Stimulated activated CD4-positive, alpha-beta T cell treated with anti-CD3 and anti-CD28 coated beads, Interleukin-15, amount 100 ng/mL, for 1 hour (primary cell): ENCODE data around the gene SLC16A13.

ENCODE experiments used
- DNase-seq, 2 donors: peaks; one replicate each; pipeline ENCODE4 v3.0.0-alpha.2; 2020; ENCODE audit warnings: low read depth in 1 of 2, low spot score in 1 of 2

Gene SLC16A13

DNA sequence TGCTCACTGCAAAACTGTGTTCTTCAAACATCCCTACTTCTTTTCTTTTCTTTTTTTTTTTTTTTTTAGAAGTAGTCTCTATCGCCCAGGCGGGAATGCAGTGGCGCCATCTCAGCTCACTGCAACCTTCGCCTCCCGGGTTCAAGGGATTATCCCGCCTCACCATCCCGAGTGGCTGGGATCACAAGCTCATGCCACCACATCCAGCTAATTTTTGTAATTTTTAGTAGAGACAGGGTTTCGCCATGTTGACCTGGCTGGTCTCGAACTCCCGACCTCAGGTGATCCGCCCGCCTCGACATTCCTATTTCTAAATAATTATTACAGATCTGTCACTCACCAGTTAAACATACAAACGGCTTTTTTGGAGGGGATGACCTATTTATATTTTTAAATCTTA lies 24.4 kb upstream of the SLC16A13 start:
- no peak for DNase-seq

DNA sequence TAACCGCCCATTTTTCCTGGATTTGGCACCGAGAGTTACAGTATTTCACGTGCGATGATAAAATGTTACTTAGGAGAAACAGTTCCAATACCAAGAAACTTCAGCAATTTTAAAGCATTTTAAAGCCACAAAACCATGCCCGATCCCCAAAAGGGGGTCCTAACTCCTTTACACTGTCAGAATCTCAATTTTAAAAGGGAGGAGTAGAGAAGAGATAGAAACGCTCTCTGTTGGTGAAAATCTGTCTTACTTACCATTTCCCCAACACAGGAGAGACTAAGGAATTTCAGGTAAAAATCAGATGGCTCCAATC lies 23.9 kb upstream of the SLC16A13 start:
- no peak for DNase-seq

DNA sequence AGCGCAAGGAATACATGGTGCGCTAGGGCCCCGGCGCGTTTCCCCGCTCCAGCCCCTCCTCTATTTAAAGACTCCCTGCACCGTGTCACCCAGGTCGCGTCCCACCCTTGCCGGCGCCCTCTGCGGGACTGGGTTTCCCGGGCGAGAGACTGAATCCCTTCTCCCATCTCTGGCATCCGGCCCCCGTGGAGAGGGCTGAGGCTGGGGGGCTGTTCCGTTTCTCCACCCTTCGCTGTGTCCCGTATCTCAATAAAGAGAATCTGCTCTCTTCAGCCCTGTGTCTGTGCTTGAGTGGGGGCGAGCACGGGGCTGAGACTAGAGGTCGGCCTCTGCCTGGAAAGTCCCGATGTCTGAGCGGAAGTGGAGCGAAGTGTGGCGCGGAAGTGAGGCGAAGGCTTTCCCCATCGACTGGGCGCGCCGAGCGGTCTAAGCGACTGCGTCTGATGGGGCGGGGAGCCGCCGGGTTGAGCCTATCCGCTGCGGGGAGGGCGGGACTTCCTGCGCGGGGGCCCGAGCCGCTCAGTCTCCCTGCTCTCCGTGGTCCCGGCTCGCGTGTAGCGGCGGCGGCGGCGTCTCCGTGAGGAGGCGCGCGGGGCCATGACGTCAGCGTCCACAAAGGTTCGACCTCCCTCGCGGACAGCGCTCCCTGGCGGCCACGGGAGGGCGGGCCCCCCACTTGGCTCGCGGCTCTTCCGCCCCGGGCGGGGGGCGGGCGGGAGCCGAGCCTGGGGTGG lies 21.4 kb upstream of the SLC16A13 start:
- peak; percentile 93 to 95 for DNase-seq

DNA sequence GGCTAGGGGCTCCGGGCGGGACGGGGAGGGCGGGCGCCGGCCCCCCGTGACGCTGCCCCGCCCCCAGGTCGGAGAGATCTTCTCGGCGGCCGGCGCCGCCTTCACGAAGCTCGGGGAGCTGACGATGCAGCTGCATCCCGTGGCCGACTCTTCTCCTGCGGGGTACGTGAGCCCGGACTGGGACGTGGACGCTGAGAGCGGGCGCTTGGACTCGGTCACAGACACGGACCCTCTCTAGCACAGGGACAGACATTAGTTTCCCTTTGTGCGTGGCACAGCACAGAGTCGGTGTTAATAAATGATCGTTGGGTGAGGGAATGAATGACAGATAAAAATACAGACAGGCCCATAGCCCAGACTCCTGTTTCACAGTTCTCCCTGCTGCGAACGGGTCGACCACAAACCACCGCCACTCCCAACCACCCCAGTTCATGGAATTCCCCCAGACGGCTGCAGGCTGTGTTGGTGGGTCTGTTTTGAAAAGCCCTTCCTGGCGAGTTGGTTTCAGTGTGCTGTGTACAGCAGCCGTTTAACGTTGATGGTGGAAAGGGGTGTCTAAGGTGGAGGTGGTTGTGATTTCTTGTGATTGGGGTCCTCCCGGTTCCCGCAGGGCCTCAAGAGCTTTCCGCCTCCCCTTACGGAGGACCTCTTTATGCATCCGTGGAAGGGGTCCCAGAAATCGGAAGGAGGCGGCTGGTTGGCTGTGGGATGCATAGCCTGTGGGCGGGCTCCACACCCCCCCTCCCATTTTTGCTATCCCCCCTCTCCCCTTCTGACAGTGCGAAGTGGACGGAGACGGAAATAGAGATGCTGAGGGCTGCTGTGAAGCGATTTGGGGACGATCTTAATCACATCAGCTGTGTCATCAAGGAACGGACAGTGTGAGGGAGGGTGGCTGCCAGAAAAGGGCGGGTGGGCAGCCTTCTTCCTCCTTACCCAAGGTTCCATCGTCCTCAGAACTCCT lies 20.5 kb upstream of the SLC16A13 start:
- DNase-seq: peak; percentile 56 to 67

DNA sequence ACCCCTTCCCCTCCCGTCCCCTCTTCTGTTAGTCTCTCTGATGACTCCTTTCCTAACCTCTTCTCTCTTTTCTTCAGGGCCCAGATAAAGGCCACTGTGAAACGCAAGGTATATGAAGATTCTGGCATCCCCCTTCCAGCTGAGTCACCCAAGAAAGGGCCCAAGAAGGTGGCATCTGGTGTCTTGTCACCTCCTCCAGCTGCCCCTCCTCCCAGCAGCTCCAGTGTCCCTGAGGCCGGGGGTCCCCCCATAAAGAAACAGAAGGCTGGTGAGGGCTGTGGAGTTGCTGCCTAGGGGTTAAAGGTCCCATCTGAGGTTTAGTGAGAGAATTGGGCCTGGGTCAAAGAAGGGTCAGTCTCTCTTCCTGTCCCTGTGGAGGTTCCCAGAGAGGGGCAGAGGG lies 19.4 kb upstream of the SLC16A13 start:
- no peak for DNase-seq

DNA sequence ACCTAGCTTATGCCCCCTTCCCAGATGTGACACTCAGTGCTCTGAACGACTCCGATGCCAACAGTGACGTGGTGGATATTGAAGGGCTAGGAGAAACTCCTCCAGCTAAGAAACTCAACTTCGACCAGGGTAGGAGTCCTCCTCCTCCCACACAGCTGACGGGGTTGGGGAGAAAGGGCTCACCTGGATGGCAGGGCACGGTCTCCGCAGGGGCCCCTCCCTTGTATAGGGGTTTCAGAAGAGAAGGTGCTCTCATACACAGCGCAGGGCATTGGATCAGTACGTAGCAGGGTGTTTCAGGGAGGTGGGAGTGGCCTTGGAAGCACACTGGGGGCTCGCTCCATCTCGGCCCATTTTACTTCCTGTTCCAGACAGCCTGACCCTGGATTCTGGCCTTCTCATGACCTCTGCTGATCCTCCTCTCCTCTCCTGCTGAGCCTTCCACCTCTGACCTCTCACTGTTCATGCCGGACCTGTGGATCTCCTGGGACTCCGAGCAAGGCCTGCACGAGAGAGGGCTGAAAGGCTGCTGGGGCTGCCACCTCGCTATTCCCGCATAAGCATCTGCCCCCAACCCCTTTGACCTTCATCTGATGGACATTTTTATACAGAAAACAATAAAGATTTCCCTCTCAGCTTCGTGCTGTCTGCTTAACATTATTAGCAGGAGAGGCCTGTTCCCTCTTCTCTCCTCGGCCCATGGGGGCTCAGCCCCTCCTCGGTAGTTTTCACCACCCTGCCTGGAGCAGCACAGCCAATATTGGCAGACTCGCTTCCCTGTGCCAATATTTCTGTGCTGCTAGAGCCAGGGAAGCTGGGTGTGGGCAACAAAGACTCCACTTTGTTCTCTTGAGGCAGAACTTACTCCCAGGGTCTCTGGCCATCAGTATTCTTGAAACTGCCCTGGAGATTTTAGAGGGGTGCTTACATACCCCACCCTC lies 18.7 kb upstream of the SLC16A13 start:
- no peak for DNase-seq

DNA sequence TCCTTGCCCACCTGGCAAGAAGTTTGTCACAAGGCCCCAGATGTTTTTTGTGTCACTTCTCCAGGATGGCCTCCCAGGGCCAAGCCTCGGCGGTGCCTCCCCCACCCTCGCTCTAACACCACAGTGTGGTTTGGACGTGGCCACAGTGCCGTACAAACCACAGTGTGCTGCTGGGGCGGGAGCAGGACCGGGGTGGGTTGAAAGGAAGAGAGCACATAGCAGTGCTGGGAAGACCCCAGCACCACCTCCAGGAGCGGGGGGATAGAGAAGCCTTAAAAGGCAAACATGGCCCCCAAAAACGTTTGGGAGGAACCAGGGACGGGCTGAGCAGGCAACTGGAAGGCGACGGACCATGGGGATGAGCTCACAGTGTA lies 18.0 kb upstream of the SLC16A13 start:
- no peak for DNase-seq

DNA sequence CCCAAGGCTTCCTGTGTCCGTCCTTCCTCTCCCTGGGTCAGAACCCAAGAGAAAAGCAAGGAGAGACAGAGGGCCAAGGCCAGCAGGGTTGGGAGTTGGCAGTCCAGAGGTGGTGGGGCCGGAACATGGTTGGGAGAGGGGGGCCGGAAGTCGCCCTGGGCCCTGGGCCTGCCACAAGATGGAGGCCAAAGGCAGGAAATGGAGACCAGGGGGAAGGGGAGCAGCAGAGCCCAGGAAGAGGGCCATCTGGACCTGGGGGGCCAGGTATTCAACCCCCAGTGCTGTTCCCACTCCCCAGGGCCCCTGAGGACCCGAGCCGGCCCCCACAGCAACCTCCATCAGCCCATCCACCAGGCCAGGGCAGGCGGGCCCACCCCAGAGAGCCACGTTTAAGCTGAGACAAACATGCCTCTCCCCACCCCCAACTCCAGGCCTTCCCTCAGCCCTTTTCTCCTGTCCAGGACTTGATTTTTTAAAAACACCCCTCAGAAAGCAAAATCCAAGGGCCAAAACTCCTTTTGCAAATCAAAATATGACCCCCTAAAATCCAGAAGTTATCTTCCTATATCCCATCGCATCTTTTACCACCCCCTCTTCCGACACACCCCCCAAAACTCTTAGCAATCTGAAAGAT lies 17.4 kb upstream of the SLC16A13 start:
- no peak for DNase-seq

DNA sequence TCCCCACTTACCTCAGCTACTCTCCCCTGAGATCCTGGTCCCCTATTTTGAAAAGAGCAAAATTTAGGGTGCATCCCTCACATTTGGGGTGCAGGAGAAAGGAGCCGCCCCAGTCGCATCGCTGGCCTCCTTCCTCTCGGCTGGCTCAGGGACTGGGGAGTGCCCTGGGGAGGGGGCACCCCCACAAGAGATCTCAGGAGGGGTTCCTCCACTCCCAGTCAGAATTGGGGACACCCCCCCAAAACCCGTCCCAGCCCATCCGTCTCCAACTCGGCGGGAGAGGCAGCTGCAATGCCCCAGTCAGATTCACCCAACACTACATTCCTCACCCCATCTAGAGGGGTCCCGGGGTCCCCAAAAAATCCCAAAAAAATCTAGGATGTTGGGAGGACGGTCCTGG lies 16.4 kb upstream of the SLC16A13 start:
- DNase-seq: no peak

DNA sequence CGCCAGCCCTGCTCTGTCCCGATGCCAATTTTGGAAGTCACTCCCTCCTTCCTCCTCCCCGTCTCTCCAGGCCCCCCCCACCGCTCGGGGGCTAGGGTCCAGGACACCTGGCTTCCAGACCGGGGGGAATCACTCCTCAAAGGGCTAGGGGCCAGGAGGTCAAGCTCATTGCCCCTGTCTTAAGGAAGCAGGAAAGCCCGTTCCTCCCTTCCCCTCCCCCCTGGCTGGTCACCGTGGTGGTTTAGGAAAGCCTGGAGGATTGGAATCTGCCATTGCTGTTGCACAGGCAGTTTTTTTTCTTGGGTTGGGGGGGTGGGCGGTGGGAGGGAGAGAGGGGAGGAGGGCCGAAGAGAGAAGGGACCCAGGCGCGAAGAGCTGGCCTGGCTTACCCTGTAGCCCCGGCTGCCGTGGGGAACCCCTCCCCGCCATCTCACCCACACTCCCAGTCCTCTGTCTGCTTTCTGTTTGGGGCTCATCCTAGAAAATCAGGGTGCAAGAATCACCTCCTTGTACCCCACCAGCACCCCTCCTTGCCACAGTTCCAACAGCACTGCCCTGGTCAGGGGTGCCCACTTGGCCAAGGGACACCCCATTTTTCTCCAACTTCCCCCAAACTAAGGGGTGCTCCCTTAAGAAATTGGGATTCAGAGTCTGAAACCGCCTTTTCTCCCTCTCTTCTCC lies 15.8 kb upstream of the SLC16A13 start:
- no peak for DNase-seq

DNA sequence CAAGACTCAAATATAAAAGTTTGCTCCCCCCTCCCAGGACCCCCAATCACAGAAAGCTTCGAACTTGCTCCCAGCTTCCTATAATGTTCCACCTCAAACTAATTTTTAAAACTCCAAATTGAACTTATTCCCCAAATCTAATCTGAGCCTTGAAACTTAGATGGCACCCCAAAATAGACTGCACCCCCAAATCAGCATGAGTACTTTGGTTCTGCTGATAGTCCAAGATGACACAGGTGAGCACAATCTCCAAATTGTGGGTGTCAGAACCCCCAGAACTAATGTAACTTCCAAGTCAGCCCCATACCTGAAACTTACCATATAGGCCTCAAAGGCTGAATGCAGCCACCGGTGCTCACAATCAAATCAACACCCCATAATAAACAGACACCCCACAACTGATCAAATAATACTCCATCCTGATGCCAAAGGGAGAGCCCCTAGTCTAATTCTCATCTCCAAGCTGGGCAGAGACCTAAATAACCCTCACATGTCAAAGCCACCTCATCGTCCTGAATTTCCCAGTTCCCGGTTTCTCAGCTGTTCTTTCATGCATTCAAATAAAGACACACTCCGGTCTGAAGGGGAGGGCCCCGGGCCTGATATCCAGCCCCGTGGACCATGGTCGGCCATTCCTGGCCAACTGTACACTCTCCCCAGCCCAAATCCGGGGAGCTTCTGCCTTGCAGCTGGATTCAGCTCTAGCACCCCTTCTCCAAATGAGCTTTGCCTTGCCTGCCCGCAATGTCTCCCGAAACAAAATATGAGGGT lies 14.7 kb upstream of the SLC16A13 start:
- no peak for DNase-seq

DNA sequence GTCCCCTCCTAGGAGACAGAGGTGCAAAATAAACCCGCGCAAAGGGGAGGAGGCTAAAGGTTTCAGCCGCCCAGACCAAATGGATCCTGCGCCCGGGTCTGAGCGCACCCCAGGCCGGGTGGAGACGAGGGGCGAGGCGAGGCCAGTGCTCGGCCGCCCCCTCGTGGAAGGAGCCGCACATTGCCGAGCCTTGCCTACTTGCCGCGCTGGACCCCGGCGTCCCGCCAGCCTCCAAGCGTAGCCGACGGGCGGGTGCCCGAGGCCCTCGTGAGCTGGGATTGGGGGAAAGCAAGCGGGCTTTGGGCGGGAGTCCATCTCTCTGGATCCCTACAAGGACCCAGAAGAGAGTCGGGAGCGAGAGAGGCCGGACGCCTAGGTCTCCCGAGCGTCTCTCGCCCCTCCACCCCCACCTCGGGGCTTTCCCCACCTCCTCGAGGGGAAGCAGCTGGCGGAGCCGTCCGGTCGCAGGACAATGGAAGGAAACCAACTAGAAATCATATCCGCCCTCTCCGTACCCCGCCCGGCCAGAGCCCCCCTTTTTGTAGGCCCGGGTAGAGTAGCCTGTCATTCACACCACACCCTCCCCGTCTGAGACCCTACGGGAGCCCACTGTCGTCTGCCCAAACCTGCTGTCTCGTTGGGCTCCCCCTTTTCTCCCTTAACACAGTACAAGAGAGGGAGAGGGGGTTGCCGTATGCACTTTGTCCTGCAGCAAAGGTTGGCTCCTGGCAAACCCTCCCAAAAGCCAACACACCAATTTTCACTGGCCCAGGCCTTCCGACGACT lies 13.6 kb upstream of the SLC16A13 start:
- peak; percentile 69 to 77 for DNase-seq

DNA sequence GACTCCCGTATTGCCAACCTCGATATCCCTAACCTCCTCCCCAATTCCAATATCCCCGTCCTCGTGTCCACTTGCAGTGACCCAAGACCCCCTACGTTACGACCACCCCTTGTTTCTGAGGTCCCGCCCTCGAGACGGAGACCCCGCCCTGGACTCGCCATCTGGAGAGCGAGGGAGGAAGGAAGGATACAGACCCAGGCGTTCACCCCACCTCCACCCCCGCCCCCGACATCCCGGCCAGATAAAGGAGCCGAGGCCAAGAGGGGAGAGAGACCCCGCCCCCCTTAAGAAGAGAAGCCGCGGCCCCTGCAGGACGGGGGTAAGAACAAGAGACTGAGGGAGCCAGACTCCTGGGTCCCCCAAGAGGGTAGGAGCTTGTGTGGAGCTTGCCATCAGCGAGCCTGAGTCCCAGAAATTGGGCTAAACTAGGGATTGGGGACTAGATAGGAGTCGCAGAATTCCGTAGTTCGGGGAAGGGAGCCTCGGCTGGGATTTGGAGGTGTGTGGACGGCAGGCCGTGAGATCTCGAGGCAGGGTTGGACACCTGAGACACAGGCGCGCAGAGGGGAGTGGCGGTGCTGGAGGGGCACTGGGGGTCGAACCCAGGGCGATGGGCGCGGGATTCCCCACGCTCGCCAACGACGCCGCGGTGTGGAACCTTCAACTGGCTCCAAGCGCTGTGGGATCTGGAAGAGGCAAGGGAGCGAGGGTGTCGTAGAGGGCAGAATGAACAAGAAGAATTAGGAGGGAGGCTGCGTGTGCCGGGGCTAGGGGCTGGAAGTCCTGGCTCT lies 12.8 kb upstream of the SLC16A13 start, which contains the start of gene BCL6B:
BCL6B (plus strand) TSS at position 270 of the 791 bp plus-strand sequence. CDS start 622 bp downstream, outside the sequence.
- DNase-seq: no peak

DNA sequence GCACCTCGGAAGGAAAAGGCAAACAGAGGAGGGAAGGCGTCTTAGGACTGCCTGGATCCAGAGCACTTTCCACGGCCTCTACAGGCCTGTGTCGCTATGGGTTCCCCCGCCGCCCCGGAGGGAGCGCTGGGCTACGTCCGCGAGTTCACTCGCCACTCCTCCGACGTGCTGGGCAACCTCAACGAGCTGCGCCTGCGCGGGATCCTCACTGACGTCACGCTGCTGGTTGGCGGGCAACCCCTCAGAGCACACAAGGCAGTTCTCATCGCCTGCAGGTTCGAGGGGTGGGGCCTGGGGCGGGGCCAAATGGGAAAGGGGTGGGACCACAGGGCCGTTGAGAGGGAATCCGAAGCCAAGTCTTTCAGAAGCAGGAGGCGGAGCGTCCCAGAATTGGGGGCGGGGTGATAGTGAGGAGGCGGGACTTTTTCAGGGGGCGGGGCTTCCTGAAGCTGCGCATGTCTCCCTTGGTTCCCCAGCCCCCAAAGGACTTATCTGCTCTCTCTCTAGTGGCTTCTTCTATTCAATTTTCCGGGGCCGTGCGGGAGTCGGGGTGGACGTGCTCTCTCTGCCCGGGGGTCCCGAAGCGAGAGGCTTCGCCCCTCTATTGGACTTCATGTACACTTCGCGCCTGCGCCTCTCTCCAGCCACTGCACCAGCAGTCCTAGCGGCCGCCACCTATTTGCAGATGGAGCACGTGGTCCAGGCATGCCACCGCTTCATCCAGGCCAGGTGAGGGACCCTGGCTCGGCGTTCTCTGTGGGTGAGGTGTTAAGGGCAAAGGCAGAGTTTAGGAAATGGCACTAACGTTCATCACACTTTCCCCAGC lies 12.0 kb upstream of the SLC16A13 start:
- DNase-seq: peak; percentile 79 to 92

DNA sequence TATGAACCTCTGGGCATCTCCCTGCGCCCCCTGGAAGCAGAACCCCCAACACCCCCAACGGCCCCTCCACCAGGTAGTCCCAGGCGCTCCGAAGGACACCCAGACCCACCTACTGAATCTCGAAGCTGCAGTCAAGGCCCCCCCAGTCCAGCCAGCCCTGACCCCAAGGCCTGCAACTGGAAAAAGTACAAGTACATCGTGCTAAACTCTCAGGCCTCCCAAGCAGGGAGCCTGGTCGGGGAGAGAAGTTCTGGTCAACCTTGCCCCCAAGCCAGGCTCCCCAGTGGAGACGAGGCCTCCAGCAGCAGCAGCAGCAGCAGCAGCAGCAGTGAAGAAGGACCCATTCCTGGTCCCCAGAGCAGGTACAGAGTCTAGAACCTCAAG lies 11.4 kb upstream of the SLC16A13 start:
- no peak for DNase-seq

DNA sequence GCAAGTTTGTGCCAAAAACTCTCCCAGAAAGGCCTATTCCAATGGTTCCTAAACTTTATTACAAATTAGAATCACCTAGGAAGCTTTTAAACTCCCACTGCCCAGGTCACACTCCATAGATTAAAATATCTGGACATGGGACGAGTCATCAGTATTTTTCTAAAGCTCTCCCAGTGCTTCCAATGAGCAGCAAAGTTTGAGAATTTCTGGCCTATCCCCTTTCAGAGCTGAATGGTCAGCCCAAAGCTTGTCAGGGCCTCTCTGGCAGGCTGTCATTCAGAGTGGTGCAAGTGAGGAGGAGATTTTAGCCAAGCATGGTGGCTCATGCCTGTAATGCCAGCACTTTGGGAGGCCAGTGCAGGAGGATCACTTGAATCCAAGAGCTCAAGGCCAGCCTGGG lies 10.6 kb upstream of the SLC16A13 start:
- DNase-seq: no peak

DNA sequence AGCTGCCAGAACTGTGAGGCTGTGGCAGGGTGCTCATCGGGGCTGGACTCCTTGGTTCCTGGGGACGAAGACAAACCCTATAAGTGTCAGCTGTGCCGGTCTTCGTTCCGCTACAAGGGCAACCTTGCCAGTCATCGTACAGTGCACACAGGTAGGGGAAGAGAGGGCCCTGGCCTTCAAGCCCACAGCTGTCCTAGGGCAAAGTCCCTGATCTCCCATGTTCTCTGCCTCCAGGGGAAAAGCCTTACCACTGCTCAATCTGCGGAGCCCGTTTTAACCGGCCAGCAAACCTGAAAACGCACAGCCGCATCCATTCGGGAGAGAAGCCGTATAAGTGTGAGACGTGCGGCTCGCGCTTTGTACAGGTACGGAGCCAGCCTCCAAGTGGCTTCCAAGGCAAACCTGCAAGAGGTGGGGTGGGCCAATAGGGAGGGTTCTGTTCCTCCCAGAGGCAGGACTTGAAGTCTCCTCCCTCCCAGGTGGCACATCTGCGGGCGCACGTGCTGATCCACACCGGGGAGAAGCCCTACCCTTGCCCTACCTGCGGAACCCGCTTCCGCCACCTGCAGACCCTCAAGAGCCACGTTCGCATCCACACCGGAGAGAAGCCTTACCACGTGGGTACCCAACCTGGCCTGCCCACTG lies 9.2 kb upstream of the SLC16A13 start:
- no peak for DNase-seq
